ENCODE data around the gene EPHB2.
"Not testable (repeated sequence)": the region's sequence is repeated elsewhere in the genome, so short reads cannot be mapped to it uniquely, and the experiment has no call there.

EPHB2 gene

GRCh38 chr1:22920026-22920733 is 209.5 kb downstream of the EPHB2 start:
- DNase-seq, result no peak

- no peak for DNase-seq
Measured at GRCh38 chr1:22920734-22921451, 210.3 kb downstream of the EPHB2 start.

- no peak for DNase-seq
Measured at GRCh38 chr1:22921452-22922126, 210.9 kb downstream of the EPHB2 start.

GRCh38 chr1:22922640-22923039 is 212.0 kb downstream of the EPHB2 start:
- no peak for DNase-seq

GRCh38 chr1:22925111-22925510 is 214.5 kb downstream of the EPHB2 start:
- no peak for DNase-seq

- peak; percentile 67 for DNase-seq
Measured at GRCh38 chr1:22930240-22930912, 219.7 kb downstream of the EPHB2 start.

- no peak for DNase-seq
Measured at GRCh38 chr1:22932803-22933470, 222.3 kb downstream of the EPHB2 start.

- DNase-seq, result no peak
Measured at GRCh38 chr1:22935433-22935832, 224.8 kb downstream of the EPHB2 start.

- no peak for DNase-seq
Measured at GRCh38 chr1:22936681-22937080, 226.0 kb downstream of the EPHB2 start.

- no peak for DNase-seq
Measured at GRCh38 chr1:22941257-22941656, 230.6 kb downstream of the EPHB2 start.

- DNase-seq, result no peak
Measured at GRCh38 chr1:22944346-22945055, 233.9 kb downstream of the EPHB2 start.

- DNase-seq, result not testable (repeated sequence)
Measured at GRCh38 chr1:22945171-22945570, 234.5 kb downstream of the EPHB2 start.

- no peak for DNase-seq
Measured at GRCh38 chr1:22949822-22950331, 239.2 kb downstream of the EPHB2 start.

GRCh38 chr1:22951796-22952195 is 241.2 kb downstream of the EPHB2 start:
- no peak for DNase-seq

GRCh38 chr1:22952694-22953056 is 242.0 kb downstream of the EPHB2 start:
- no peak for DNase-seq

GRCh38 chr1:22953057-22953739 is 242.6 kb downstream of the EPHB2 start:
- no peak for DNase-seq

GRCh38 chr1:22953740-22954141 is 243.1 kb downstream of the EPHB2 start:
- DNase-seq, result no peak

- DNase-seq, result no peak
Measured at GRCh38 chr1:22955146-22955545, 244.5 kb downstream of the EPHB2 start.

GRCh38 chr1:22957066-22957465 is 246.4 kb downstream of the EPHB2 start:
- no peak for DNase-seq

- DNase-seq, result no peak
Measured at GRCh38 chr1:22958556-22958955, 247.9 kb downstream of the EPHB2 start.
